ENCODE results near the gene MMP23B.
"Not testable (repeated sequence)": the region's sequence is repeated elsewhere in the genome, so short reads cannot be mapped to it uniquely, and the experiment has no call there.

The MMP23B gene

GRCh38 chr1:1631782-1632420 lies at the start of gene MMP23B:
Gene MMP23B, plus strand, starts transcription at chr1:1632173. Its CDS starts 46 bp downstream, at chr1:1632219.
- no peak for DNase-seq

DNA sequence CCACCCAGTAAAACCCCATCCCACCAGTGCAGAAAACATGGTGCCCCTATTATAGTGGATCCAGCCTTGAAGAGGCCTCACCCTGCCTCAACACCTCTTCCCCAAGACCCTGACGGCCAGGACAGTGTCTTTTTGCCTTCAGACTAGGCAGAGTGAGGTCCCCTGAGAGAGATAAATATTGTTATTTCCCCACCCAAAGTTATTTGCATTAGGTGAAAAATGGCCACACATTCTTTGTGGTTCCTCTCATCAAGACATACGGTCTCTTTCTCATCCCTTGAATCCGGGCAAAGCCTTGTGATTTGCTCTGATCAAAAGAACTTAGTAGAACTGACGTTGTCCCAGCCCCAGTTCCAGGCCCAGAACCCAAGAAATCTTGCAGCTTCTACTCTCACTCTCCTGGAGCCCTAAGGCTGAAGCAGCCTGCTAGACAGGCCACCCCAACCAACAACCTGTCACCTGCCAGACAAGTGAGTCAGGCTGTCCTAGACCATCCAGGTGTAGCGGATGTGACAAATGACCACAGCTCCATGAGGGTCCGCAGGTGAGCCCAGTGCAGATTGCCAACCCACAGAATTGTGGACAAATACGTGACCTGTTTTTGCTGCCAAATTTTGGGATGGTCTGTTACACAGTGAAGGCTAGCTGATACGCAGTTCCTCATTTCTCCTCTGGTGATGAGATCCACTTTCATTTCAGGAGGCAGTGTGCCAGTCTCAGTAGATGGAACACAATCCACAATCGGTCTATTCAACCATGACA lies 49.2 kb upstream of the MMP23B start:
- no peak for DNase-seq

DNA sequence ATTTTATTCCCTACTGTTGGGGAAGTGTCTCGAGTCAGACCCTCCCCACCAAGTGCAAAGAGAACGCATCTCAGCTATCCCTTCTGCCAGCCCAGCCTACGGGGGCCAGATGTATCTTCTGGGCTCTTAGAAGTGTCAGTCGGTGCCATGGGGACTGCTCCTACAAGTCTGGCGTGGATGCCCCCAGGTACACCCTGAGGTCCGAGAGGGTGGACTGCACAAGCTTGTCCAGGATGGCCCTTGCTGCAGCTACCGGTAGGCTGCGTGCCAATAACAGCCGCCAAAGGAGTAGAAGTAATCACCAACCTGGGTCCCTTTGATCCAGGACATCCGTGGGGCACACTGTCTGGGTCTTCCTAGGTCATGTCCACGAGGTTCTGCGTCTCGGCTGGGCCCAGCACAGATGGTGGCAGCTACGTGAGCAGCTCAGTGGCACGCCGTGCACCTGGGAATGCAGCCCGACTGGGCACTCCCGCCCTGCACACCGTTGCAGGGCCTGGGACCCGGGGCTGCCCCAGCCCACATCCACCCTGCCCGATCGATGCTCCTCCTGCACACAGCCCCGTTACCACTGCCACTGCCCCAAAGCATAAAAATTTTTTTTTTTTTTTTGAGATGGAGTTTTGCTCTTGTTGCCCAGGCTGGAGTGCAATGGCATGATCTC lies 48.5 kb upstream of the MMP23B start:
- DNase-seq = no peak

DNA sequence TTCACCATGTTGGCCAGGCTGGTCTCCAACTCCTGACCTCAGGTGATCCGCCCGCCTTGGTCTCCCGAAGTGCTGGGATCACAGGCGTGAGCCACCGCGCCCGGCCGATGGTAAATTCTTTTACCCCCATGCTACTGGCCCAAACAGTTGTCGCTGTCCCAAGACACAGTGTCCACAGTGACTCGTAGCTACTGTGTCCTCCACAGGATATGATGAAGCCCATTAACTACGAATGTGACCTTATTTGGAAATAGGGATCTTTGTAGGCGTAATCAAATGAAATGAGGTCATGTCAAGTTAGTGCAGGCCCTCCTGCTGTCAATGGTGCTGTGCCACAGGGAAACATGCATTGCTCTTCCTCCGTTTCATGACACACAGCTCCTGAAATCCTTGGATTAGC lies 40.5 kb upstream of the MMP23B start:
- no peak for DNase-seq

DNA sequence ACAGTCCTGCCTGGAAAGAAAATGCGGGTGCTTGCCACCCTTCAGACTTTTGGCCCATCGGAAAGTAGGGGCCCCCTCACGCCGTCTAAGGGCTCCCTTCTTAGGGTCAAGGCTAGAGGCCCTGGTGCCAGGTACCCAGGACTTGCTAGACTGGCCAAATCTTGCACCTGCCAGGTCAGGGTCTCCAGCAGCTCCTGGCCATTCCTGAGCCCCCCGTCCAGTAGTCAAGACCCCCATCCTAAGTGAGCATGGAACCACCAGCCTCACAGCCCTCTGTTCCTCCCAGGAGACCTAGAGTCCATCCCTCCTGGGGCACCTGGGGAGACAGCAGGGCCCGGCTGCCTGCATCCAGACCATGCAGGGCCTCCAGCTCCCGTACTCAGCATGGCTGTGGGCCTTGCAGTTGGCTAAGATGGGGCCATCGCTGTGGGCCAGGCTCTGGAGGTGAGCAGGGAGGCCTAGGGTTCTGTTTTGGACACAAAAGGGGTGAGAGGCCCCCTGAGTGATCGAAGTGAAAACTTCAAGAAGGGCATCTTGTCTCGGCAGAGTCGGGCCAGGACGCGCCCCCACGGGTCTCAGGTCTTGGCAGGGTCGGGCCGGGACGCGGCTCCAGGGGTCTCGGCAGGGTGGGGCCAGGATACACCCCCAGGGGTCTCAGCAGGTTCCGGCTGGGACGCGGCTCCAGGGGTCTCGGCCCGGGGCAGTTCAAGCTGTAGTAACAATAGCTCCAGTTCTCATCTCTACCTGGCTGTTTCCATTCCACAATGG lies 38.0 kb upstream of the MMP23B start:
- DNase-seq = no peak

DNA sequence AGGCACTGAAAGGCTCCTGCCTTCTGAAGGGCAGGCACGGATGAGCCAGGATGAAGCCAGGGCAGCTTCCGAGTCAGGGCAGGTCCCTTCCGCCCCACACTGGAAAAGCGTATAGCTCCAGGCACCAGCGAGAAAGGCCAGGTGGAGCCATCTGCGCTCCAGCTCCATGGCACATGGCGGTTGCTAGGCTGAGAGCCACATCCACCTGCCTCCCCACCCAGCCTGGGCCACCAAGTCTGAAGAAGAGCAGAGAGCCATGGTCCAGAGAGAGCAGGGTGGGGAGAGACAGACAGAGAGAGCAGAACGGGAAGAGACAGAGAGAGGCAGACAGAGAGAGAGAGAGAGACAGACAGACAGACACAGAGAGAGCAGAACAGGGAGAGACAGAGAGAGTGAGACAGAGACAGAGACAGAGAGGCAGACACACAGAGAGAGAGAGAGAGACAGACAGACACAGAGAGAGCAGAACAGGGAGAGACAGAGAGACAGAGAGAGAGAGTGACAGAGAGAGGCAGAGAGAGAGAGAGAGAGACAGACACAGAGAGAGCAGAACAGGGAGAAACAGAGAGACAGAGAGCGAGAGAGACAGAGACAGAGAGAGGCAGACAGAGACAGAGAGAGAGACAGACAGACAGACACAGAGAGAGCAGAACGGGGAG lies 37.2 kb upstream of the MMP23B start:
- DNase-seq = no peak

- DNase-seq = not testable (repeated sequence)
These were observed 36.6 kb upstream of the MMP23B start for GRCh38 chr1:1595341-1595740.

GRCh38 chr1:1596493-1597274 lies 35.3 kb upstream of the MMP23B start:
- DNase-seq = no peak

GRCh38 chr1:1597275-1597930 lies 34.6 kb upstream of the MMP23B start:
- peak; percentile 51 for DNase-seq

- DNase-seq = no peak
These were observed 33.8 kb upstream of the MMP23B start for GRCh38 chr1:1598051-1598719.

DNA sequence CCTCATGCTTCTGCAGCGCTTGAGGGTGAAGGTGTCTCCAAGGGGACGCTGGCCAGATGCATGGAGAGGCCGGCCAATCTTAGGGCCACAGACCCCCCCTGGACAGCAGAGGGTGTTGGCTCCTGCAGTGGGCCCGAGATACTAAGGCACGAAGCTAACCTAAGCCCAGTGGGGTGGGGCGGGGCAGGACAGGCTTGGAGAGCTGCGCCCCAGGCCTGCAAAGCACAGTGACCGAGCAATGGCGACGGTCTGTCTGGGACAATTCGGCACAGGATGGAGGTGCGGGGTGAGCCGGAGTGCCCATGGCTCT lies 33.3 kb upstream of the MMP23B start:
- DNase-seq = no peak

DNA sequence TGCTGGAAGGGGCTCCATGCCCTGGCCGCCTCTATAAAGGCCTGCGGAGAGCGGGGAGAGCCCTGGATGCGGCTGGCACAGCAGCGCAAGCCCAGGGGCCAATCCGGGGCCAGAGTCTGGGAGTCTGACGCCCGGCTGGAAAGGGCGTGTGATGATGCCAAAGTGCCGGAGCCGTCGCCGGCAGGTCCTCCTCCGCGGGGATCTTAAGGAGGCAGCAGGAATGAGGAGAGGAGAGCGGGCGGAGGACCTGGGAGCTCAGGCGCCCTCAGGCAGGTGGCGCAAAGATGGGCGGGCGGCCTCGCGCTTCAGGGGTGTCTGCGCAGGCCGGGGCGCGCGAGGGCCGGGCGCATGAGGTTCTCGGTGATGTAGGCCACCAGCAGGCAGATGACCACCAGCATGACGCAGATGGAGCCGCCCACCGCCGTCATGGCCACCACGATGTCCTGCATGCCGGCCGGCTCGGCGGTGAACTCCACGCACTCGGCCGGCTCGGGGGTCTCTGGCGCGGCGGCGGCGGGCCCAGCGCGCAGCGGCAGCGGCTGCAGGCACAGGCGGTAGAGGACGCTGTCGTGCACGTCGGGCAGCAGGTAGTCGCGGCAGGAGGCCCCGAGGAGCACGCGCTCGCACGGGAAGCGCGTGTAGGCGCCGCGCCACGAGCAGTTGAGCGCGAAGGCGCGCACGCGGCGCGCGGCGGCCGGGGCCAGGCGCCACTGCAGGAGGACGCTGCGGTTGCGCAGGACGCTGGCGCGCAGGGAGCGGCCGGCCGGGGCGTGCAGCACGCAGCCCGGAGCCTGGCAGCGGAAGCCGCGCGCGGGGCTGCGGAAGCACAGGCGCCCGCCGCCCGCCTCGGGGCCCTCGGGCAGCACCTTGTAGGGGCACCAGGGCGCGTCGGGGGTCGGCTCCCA lies 32.7 kb upstream of the MMP23B start:
- peak; percentile 46 for DNase-seq

DNA sequence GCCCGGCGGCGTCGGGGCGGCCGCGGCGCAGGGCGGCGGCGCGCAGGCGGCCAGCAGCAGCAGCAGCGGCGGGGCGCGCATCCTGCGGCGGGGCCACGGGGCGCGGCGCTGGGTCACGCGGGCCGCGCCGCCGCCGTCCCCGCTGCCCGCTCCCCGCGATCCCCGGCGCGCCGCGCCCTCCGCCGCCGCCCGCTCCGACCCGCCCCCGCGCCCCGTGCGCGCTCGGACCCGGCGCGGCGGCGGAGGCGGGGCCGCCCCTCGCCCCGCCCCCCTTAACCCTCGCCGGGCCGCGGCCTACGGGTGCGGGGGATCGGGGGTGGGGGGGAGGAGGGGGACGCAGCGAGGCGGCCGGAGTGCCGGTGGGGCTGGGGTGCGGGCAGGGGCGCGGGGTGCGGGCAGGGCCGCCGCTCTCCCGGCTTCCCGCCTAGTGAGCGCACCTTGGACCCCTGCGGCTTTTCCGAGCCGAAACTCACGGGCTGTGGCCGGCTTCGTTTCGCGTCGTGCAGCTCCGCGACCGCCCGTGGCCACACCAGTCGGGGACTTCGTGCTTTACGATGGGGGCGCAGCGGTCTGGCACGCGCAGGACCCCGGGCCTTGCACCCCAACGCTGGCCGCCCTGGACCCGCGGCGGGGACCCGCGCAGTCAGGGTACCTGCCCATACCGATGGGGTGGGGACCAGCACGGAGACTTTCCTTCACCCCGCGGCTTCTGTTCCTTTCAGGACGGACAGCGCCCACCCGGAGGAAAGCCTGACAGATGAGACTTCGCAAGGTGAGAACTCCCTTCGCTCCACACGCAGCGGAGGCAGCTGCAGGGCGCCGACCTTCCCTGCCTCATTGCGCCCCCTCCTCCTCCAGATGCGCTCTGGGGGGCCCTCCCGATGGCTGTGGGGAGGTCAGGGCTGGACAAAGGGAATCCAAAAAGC lies 31.8 kb upstream of the MMP23B start, which contains the start of gene FNDC10:
FNDC10 (minus strand) TSS at position 201 of the 926 bp plus-strand sequence; CDS start at position 81, 120 bp downstream.
- DNase-seq = no peak

GRCh38 chr1:1600861-1601563 lies 31.0 kb upstream of the MMP23B start:
- no peak for DNase-seq

DNA sequence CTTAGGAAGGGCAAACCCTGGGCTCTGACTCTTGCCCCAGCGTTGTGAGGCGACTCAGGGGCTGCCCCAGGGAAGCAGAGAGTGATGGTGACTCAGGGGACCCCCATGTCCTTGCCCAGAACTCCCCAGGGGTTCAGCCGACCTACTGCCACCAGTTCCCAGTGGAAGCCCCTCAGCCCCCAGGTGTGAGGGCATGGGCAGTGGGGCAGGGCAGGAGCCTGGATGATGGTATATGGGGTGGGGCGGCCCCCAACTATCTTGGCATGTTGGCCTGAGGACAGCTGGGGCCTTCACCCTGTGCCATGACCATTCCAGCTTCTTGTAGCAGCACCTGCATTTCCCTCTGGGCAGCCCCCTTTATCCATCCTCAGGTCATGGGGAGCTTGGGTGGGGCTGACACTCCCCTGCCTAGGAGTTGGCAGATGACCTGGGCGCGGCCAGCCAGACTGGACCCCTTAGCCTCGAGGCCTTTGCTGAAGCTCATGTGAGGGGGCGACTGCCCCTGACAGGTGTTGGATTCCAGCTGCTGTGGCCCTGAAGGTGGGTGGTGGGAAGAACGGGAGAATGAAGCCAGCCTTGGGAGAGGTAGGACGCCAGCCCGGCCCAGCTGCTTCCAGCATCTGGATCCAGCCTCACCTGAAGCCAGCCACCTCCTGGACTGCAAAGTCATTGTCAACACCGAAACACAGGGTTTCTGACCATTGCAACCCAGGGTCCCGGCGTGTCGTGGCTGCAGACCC lies 30.2 kb upstream of the MMP23B start:
- DNase-seq = no peak

GRCh38 chr1:1602304-1602967 lies 29.5 kb upstream of the MMP23B start:
- no peak for DNase-seq
